SK-N-SH treated with all-trans-retinoic acid at 6 μM for 48 hours (cell line): Measurements from ENCODE around the gene AEBP1.

Experiments
- ATAC-seq: fragments of 200-7000 bp; cut with Tn5 transposase; 3 replicates; pipeline ENCODE4 v1.9.1; 2020; ENCODE audit warnings: mild to moderate bottlenecking, moderate library complexity
- ARNTL ChIP-seq: fragments of 450-650 bp; formaldehyde crosslinking; IDR thresholded peaks from 2 replicates; pipeline ENCODE4 v1.5.0; 2020; ENCODE audit warnings: low read depth, mild to moderate bottlenecking, moderate library complexity, borderline replicate concordance
- BACH2 ChIP-seq: fragments of 250-450 bp; sonication (Bioruptor Pico); IDR thresholded peaks from 2 replicates; pipeline ENCODE4 v1.9.0; 2021; ENCODE audit warnings: mild to moderate bottlenecking, borderline replicate concordance
- ESRRG ChIP-seq: fragments of 250-450 bp; sonication (Bioruptor Pico); IDR thresholded peaks from 2 replicates; pipeline ENCODE4 v1.6.1; 2021; ENCODE audit warnings: mild to moderate bottlenecking
- ISL1 ChIP-seq: fragments of 250-450 bp; sonication (Bioruptor Pico); IDR thresholded peaks from 2 replicates; pipeline ENCODE4 v2.1.2; 2022; ENCODE audit warnings: mild to moderate bottlenecking, moderate library complexity
- OSR1 ChIP-seq: fragments of 250-450 bp; sonication (Bioruptor Pico); IDR thresholded peaks from 2 replicates; pipeline ENCODE4 v1.8.0; 2022; ENCODE audit warnings: moderate library complexity, mild to moderate bottlenecking, inconsistent platforms
- PPARA ChIP-seq: fragments of 250-450 bp; sonication (Bioruptor Pico); IDR thresholded peaks from 2 replicates; pipeline ENCODE4 v1.5.0; 2020; ENCODE audit warnings: mild to moderate bottlenecking, borderline replicate concordance
- RARB ChIP-seq: fragments of 250-450 bp; sonication (Bioruptor Pico); IDR thresholded peaks from 2 replicates; pipeline ENCODE4 v1.8.0; 2021; ENCODE audit warnings: mild to moderate bottlenecking, moderate library complexity
- SNAI2 ChIP-seq: fragments of 250-450 bp; sonication (Bioruptor Pico); IDR thresholded peaks from 2 replicates; pipeline ENCODE4 v1.5.0; 2020; ENCODE audit warnings: mild to moderate bottlenecking, moderate library complexity
- TCF4 ChIP-seq: fragments of 250-450 bp; sonication (Bioruptor Pico); IDR thresholded peaks from 2 replicates; pipeline ENCODE4 v1.8.0; 2021; ENCODE audit warnings: mild to moderate bottlenecking, moderate library complexity, borderline replicate concordance
- TOX ChIP-seq: fragments of 250-450 bp; sonication (Bioruptor Pico); IDR thresholded peaks from 2 replicates; pipeline ENCODE4 v1.8.0; 2021; ENCODE audit warnings: mild to moderate bottlenecking, moderate library complexity, borderline replicate concordance
- ZC3H10 ChIP-seq: fragments of 250-450 bp; sonication (Bioruptor Pico); IDR thresholded peaks from 2 replicates; pipeline ENCODE4 v1.5.1; 2021; ENCODE audit warnings: mild to moderate bottlenecking, moderate library complexity
- ZFP3 ChIP-seq: fragments of 250-450 bp; sonication (Bioruptor Pico); IDR thresholded peaks from 2 replicates; pipeline ENCODE4 v1.5.0; 2020; ENCODE audit warnings: mild to moderate bottlenecking, moderate library complexity
- ZFP30 ChIP-seq: fragments of 450-650 bp; formaldehyde crosslinking; IDR thresholded peaks from 2 replicates; pipeline ENCODE4 v1.5.0; 2022; ENCODE audit warnings: mild to moderate bottlenecking, moderate library complexity
- ZNF565 ChIP-seq: fragments of 450-650 bp; formaldehyde crosslinking; conservative IDR thresholded peaks from 2 replicates; pipeline ENCODE4 v1.5.0; 2020; ENCODE audit warnings: low read depth, mild to moderate bottlenecking, moderate library complexity
- ZNF70 ChIP-seq: fragments of 450-650 bp; formaldehyde crosslinking; IDR thresholded peaks from 2 replicates; pipeline ENCODE4 v1.5.0; 2020; ENCODE audit warnings: mild to moderate bottlenecking, moderate library complexity
- ZNF8 ChIP-seq: fragments of 450-650 bp; formaldehyde crosslinking; IDR thresholded peaks from 2 replicates; pipeline ENCODE4 v1.5.0; 2020; ENCODE audit warnings: mild to moderate bottlenecking, moderate library complexity
- TF ChIP-seq, protein P1 (sequence below): fragments of 250-450 bp; sonication (Bioruptor Pico); IDR thresholded peaks from 2 replicates; pipeline ENCODE4 v1.8.0; 2021; ENCODE audit warnings: low read depth, mild to moderate bottlenecking, moderate library complexity, borderline replicate concordance
- TF ChIP-seq, protein P2 (sequence below): fragments of 250-450 bp; sonication (Bioruptor Pico); IDR thresholded peaks from 2 replicates; pipeline ENCODE4 v1.5.0; 2020; ENCODE audit warnings: mild to moderate bottlenecking, moderate library complexity
- TF ChIP-seq, protein P3 (sequence below): fragments of 250-450 bp; sonication (Bioruptor Pico); IDR thresholded peaks from 2 replicates; pipeline ENCODE4 v1.5.1; 2021; ENCODE audit warnings: mild to moderate bottlenecking, moderate library complexity
- TF ChIP-seq, protein P4 (sequence below): fragments of 250-450 bp; sonication (Bioruptor Pico); IDR thresholded peaks from 2 replicates; pipeline ENCODE4 v1.5.1; 2020; ENCODE audit warnings: low read depth, mild to moderate bottlenecking, moderate library complexity
- TF ChIP-seq, protein P5 (sequence below): fragments of 250-450 bp; sonication (Bioruptor Pico); IDR thresholded peaks from 2 replicates; pipeline ENCODE4 v1.8.0; 2020; ENCODE audit warnings: mild to moderate bottlenecking, moderate library complexity, borderline replicate concordance

Gene AEBP1

DNA sequence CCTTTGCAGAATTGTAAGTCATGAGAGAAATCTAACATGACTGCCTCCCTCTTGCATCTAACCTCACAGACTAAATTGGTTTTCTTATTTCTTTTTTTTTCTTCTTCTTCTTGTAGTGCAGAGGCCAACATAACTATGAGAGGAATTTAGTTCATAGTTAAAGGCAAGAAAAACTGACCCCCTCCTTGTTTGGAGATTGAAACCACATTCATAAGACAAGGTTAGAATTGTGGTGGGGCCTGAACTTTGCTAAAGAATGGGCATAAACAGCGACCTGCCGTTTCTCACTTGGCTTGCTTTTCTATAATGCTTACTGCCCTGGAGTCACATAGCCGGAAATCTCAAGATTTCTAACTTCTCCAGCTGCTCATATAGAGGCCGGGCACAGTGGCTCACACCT is 19.4 kb upstream of the AEBP1 start:
- ATAC-seq: no peak
- TF ChIP-seq, protein P1, sequence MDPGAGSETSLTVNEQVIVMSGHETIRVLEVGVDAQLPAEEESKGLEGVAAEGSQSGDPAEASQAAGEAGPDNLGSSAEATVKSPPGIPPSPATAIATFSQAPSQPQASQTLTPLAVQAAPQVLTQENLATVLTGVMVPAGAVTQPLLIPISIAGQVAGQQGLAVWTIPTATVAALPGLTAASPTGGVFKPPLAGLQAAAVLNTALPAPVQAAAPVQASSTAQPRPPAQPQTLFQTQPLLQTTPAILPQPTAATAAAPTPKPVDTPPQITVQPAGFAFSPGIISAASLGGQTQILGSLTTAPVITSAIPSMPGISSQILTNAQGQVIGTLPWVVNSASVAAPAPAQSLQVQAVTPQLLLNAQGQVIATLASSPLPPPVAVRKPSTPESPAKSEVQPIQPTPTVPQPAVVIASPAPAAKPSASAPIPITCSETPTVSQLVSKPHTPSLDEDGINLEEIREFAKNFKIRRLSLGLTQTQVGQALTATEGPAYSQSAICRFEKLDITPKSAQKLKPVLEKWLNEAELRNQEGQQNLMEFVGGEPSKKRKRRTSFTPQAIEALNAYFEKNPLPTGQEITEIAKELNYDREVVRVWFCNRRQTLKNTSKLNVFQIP (CRISPR knock-in tag): no peak
- no peak for TF ChIP-seq ISL1
- TF ChIP-seq ZFP3: no peak
- no peak for TF ChIP-seq ZNF8 (CRISPR knock-in tag)
- TF ChIP-seq, protein P2, sequence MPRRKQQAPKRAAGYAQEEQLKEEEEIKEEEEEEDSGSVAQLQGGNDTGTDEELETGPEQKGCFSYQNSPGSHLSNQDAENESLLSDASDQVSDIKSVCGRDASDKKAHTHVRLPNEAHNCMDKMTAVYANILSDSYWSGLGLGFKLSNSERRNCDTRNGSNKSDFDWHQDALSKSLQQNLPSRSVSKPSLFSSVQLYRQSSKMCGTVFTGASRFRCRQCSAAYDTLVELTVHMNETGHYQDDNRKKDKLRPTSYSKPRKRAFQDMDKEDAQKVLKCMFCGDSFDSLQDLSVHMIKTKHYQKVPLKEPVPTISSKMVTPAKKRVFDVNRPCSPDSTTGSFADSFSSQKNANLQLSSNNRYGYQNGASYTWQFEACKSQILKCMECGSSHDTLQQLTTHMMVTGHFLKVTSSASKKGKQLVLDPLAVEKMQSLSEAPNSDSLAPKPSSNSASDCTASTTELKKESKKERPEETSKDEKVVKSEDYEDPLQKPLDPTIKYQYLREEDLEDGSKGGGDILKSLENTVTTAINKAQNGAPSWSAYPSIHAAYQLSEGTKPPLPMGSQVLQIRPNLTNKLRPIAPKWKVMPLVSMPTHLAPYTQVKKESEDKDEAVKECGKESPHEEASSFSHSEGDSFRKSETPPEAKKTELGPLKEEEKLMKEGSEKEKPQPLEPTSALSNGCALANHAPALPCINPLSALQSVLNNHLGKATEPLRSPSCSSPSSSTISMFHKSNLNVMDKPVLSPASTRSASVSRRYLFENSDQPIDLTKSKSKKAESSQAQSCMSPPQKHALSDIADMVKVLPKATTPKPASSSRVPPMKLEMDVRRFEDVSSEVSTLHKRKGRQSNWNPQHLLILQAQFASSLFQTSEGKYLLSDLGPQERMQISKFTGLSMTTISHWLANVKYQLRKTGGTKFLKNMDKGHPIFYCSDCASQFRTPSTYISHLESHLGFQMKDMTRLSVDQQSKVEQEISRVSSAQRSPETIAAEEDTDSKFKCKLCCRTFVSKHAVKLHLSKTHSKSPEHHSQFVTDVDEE: no peak
- TF ChIP-seq ZNF70 (CRISPR knock-in tag): no peak
- TF ChIP-seq, protein P3, sequence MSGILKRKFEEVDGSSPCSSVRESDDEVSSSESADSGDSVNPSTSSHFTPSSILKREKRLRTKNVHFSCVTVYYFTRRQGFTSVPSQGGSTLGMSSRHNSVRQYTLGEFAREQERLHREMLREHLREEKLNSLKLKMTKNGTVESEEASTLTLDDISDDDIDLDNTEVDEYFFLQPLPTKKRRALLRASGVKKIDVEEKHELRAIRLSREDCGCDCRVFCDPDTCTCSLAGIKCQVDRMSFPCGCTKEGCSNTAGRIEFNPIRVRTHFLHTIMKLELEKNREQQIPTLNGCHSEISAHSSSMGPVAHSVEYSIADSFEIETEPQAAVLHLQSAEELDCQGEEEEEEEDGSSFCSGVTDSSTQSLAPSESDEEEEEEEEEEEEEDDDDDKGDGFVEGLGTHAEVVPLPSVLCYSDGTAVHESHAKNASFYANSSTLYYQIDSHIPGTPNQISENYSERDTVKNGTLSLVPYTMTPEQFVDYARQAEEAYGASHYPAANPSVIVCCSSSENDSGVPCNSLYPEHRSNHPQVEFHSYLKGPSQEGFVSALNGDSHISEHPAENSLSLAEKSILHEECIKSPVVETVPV (CRISPR knock-in tag): no peak
- TF ChIP-seq TCF4 (CRISPR knock-in tag): no peak
- TF ChIP-seq, protein P4, sequence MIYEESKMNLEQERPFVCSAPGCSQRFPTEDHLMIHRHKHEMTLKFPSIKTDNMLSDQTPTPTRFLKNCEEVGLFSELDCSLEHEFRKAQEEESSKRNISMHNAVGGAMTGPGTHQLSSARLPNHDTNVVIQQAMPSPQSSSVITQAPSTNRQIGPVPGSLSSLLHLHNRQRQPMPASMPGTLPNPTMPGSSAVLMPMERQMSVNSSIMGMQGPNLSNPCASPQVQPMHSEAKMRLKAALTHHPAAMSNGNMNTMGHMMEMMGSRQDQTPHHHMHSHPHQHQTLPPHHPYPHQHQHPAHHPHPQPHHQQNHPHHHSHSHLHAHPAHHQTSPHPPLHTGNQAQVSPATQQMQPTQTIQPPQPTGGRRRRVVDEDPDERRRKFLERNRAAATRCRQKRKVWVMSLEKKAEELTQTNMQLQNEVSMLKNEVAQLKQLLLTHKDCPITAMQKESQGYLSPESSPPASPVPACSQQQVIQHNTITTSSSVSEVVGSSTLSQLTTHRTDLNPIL (CRISPR knock-in tag): no peak
- TF ChIP-seq ARNTL (CRISPR knock-in tag): no peak
- no peak for TF ChIP-seq RARB (CRISPR knock-in tag)
- TF ChIP-seq ZNF565 (CRISPR knock-in tag): no peak
- TF ChIP-seq OSR1: no peak
- no peak for TF ChIP-seq ZC3H10 (CRISPR knock-in tag)
- no peak for TF ChIP-seq ZFP30 (CRISPR knock-in tag)
- no peak for TF ChIP-seq BACH2 (CRISPR knock-in tag)
- no peak for TF ChIP-seq TOX (CRISPR knock-in tag)
- TF ChIP-seq, all 23 proteins: peak for 0

DNA sequence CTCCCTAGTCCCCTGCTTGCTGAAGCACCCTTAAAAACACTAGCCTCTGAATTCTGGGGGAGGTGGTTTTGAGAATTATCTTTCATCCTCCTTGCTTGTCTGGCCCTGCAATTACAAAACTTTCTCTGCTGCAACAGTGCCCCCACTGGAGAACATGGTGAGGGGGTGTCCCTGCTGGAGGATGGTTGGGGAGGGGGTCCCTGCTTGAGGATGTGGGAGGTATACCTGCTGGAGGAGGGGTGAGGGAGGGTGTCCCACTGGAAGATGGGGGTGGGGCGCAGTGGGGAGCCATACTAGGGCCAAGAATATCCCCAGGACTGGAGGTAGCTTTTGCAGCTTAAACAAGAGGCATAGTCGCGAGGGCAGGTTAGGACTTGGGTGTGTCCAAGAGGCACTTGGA is 18.6 kb upstream of the AEBP1 start:
- TF ChIP-seq ZFP30 (CRISPR knock-in tag) (no peak), SNAI2 (CRISPR knock-in tag) (no peak), ARNTL (CRISPR knock-in tag) (no peak), ESRRG (CRISPR knock-in tag) (no peak)
- TF ChIP-seq, protein P5, sequence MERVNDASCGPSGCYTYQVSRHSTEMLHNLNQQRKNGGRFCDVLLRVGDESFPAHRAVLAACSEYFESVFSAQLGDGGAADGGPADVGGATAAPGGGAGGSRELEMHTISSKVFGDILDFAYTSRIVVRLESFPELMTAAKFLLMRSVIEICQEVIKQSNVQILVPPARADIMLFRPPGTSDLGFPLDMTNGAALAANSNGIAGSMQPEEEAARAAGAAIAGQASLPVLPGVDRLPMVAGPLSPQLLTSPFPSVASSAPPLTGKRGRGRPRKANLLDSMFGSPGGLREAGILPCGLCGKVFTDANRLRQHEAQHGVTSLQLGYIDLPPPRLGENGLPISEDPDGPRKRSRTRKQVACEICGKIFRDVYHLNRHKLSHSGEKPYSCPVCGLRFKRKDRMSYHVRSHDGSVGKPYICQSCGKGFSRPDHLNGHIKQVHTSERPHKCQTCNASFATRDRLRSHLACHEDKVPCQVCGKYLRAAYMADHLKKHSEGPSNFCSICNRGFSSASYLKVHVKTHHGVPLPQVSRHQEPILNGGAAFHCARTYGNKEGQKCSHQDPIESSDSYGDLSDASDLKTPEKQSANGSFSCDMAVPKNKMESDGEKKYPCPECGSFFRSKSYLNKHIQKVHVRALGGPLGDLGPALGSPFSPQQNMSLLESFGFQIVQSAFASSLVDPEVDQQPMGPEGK (CRISPR knock-in tag): no peak
- ATAC-seq: no peak

DNA sequence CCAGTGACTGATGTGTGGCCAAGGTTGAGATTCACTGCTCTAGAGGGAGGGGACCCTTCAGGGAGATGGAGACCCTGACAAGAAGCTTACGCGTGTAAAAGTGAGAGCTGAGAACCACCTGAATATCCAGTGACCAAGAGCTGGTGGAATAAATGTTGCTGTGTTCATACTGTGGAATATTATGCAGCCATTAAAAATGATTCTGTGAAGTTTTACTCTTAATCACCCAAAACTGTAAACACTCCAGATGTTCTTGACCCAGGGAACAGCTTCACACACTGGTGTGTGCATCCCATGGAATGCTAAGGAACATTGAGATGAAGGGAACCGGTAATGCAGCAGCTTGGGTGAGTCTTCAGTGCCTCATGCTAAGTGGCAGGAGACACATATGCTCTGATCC is 17.5 kb upstream of the AEBP1 start:
- TF ChIP-seq PPARA (CRISPR knock-in tag): no peak
- TF ChIP-seq, protein P3 (CRISPR knock-in tag): no peak
- no peak for TF ChIP-seq RARB (CRISPR knock-in tag)
- no peak for TF ChIP-seq OSR1
- TF ChIP-seq ISL1: no peak
- ATAC-seq: no peak
